ENCODE measurements around the gene PPP1R15A.

DNA sequence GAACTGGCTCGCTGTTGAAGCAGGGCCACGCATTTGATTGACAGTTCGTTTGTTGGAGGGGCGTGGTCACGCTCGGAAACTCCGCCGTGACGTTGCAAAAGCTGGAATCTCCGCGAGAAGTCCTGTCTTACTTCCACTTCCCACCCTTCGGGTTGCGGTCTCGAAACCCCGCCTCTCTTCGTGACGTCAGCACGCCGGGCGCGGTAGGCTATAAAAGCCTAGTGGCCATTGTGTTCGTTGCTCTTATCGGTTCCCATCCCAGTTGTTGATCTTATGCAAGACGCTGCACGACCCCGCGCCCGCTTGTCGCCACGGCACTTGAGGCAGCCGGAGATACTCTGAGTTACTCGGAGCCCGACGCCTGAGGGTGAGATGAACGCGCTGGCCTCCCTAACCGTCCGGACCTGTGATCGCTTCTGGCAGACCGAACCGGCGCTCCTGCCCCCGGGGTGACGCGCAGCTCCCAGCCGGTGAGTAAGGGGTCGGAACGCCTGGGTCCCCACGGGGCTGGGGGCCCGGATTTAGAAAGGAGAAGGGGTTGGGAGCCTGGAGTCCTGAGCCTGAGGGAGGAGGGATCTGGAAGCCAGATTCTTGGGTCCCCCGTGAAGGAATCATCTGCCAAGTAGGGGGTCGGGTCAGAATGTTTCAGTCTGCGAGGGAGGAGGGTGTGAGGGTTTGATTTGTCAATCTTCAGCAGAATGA is at the start of gene PPP1R15A:
- TF ChIP-seq ZFX (IDR thresholded peaks at IDR 0.05; ENCODE audit: borderline replicate concordance), result no peak
- TF ChIP-seq, protein P1, sequence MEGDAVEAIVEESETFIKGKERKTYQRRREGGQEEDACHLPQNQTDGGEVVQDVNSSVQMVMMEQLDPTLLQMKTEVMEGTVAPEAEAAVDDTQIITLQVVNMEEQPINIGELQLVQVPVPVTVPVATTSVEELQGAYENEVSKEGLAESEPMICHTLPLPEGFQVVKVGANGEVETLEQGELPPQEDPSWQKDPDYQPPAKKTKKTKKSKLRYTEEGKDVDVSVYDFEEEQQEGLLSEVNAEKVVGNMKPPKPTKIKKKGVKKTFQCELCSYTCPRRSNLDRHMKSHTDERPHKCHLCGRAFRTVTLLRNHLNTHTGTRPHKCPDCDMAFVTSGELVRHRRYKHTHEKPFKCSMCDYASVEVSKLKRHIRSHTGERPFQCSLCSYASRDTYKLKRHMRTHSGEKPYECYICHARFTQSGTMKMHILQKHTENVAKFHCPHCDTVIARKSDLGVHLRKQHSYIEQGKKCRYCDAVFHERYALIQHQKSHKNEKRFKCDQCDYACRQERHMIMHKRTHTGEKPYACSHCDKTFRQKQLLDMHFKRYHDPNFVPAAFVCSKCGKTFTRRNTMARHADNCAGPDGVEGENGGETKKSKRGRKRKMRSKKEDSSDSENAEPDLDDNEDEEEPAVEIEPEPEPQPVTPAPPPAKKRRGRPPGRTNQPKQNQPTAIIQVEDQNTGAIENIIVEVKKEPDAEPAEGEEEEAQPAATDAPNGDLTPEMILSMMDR (IDR thresholded peaks at IDR 0.05), result no peak
